ENCODE measurements around the gene KNSTRN. TPM values are rescaled to one million over a fixed set of nuclear protein-coding genes. Genes with fewer than 3 reads are reported as not detected.

KNSTRN gene
- total and polyA plus RNA-seq, 9 donors: 5.8 to 10.7 (median 6.6) TPM

DNA sequence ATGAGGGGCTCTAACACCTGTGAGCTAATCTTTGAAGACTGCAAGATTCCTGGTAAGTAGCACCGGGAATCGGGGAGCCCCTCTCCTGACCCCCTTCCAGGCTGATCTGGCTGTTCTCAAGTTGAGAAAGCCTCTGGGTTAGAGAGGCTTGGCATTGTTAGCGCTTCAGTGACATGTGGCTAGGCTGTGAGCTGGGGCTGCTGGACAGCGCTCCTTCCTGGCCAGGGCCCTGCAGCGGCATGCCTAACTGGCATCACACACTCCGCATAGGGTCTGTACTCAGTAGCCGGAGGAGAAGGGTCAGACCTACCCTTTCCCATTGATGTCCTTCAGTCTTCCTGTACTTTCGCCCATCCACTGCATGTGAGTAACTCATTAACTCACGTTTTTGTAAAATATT lies 30.5 kb downstream of the KNSTRN start:
- Histone ChIP-seq H3K9me3 (no peaks in the 10 kb centered on the region), H3K27me3 (no peaks in the 10 kb centered on the region), H3K4me1 (ENCODE audit: insufficient read depth) (no peaks in the 10 kb centered on the region), H3K27ac (no peak overlapping the region), H3K4me3 (no peak overlapping the region), H3K36me3 (no peaks in the 10 kb centered on the region)
- TF ChIP-seq, protein P1, sequence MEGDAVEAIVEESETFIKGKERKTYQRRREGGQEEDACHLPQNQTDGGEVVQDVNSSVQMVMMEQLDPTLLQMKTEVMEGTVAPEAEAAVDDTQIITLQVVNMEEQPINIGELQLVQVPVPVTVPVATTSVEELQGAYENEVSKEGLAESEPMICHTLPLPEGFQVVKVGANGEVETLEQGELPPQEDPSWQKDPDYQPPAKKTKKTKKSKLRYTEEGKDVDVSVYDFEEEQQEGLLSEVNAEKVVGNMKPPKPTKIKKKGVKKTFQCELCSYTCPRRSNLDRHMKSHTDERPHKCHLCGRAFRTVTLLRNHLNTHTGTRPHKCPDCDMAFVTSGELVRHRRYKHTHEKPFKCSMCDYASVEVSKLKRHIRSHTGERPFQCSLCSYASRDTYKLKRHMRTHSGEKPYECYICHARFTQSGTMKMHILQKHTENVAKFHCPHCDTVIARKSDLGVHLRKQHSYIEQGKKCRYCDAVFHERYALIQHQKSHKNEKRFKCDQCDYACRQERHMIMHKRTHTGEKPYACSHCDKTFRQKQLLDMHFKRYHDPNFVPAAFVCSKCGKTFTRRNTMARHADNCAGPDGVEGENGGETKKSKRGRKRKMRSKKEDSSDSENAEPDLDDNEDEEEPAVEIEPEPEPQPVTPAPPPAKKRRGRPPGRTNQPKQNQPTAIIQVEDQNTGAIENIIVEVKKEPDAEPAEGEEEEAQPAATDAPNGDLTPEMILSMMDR (IDR thresholded peaks at IDR 0.05): no peak
- TF ChIP-seq EP300 (IDR thresholded peaks at IDR 0.05) (no peak), POLR2A (IDR thresholded peaks at IDR 0.05) (no peak)
- intact Hi-C loops (cut with DNase I): no loop called here
- 86 to 88% (median 87%) methylated on average over 9 of the region's 9 CpGs for WGBS, 3 donors
- DNase-seq: no peak

GRCh38 chr15:40414816-40415215 lies 32.3 kb downstream of the KNSTRN start:
- H3K36me3 ChIP-seq: no peaks in the 10 kb centered on the region
- no peak for TF ChIP-seq POLR2A (IDR thresholded peaks at IDR 0.05)
- TF ChIP-seq, protein P1 (IDR thresholded peaks at IDR 0.05): no peak
- TF ChIP-seq EP300 (IDR thresholded peaks at IDR 0.05): no peak
- H3K27me3 ChIP-seq: no peaks in the 10 kb centered on the region
- intact Hi-C loops (cut with DNase I): loop anchor here in 1 of 4 donors (5.0 kb wide), 1 partner anchor 133 kb away; the partner anchor contains the start of gene ANKRD63
- no peak overlapping the region for H3K4me3 ChIP-seq
- no peak overlapping the region for H3K27ac ChIP-seq
- no peaks in the 10 kb centered on the region for H3K4me1 ChIP-seq (ENCODE audit: insufficient read depth)
- WGBS, 3 donors: 81 to 85% (median 84%) methylated on average over 7 of the region's 7 CpGs
- H3K9me3 ChIP-seq: no peaks in the 10 kb centered on the region
- no peak for DNase-seq

- no peak for TF ChIP-seq POLR2A (IDR thresholded peaks at IDR 0.05)
- no peak for TF ChIP-seq EP300 (IDR thresholded peaks at IDR 0.05)
- TF ChIP-seq, protein P1 (IDR thresholded peaks at IDR 0.05): no peak
- intact Hi-C loops (cut with DNase I): loop anchor here in 1 of 4 donors (5.0 kb wide), 1 partner anchor 133 kb away; the partner anchor contains the start of gene ANKRD63
- Histone ChIP-seq H3K36me3 (no peaks in the 10 kb centered on the region), H3K27me3 (no peaks in the 10 kb centered on the region), H3K4me1 (ENCODE audit: insufficient read depth) (peaks cover 3% of the 10 kb centered on the region), H3K4me3 (no peak overlapping the region), H3K9me3 (no peaks in the 10 kb centered on the region), H3K27ac (no peak overlapping the region)
- 88 to 93% (median 90%) methylated on average over 10 of the region's 10 CpGs for WGBS, 3 donors
- no peak for DNase-seq
Observed at GRCh38 chr15:40415226-40415625, 32.7 kb downstream of the KNSTRN start.

- Histone ChIP-seq H3K4me3 (no peak overlapping the region), H3K27ac (no peak overlapping the region), H3K9me3 (no peaks in the 10 kb centered on the region), H3K4me1 (ENCODE audit: insufficient read depth) (peaks cover 9% of the 10 kb centered on the region), H3K36me3 (no peaks in the 10 kb centered on the region), H3K27me3 (no peaks in the 10 kb centered on the region)
- WGBS, 3 donors: 88 to 89% (median 89%) methylated on average over 14 of the region's 14 CpGs
- intact Hi-C loops (cut with DNase I): loop anchor here in 1 of 4 donors (5.0 kb wide), 1 partner anchor 134 kb away; the partner anchor contains the start of gene ANKRD63
- TF ChIP-seq EP300 (IDR thresholded peaks at IDR 0.05) (no peak), POLR2A (IDR thresholded peaks at IDR 0.05) (no peak)
- TF ChIP-seq, protein P1 (IDR thresholded peaks at IDR 0.05): no peak
- DNase-seq: no peak
Observed at GRCh38 chr15:40416056-40416455, 33.5 kb downstream of the KNSTRN start.

All from ovary (tissue), 9 donors.